PC-9 (cell line): Measurements from ENCODE around the gene VTN. TPM values are rescaled to one million over a fixed set of nuclear protein-coding genes. Genes with fewer than 3 reads are reported as not detected.

Source experiments
- BruUV-seq: library from RNA; stranded (reverse); fragments of 400-500 nt; replicated peaks from 2 replicates; lab custom pipeline; 2021; lab: Mats Ljungman, UMichigan
- CTCF ChIA-PET: fragments of 300-600 bp; sonication (Branson Sonifier 250); formaldehyde crosslinking; loops from one replicate; lab custom pipeline; 2022; ENCODE audit warnings: antibody characterized with exemption; lab: Charles Lee
- POLR2A ChIA-PET: fragments of 300-600 bp; sonication (Branson Sonifier 250); formaldehyde crosslinking; loops from one replicate; lab custom pipeline; 2022; ENCODE audit warnings: antibody characterized with exemption; ENCODE audit not compliant: unreplicated experiment; lab: Charles Lee
- DNase-seq, 2 experiments: peaks; one replicate each; pipeline versions ENCODE4 v3.0.0 to v3.0.0-alpha.2; 2015 to 2022; ENCODE audit warnings: mixed read lengths in 1 of 2
- H2AFZ ChIP-seq: fragments of 200-600 bp; sonication (generic); 2 replicates; pipeline ENCODE4 v1.8.1; 2017; ENCODE audit warnings: antibody characterized with exemption
- H3F3A ChIP-seq: fragments of 200-600 bp; sonication (generic); 2 replicates; pipeline ENCODE4 v1.8.1; 2017; ENCODE audit warnings: antibody characterized with exemption, mild to moderate bottlenecking, low read depth; ENCODE audit not compliant: insufficient read depth
- H3K27ac ChIP-seq: fragments of 200-600 bp; sonication (generic); 2 replicates; pipeline ENCODE4 v1.6.1; 2016; ENCODE audit warnings: mixed run types
- H3K27me3 ChIP-seq: fragments of 200-600 bp; sonication (generic); 2 replicates; pipeline ENCODE4 v1.6.1; 2016; ENCODE audit warnings: low read depth, mixed run types; ENCODE audit not compliant: insufficient read depth
- H3K36me3 ChIP-seq: fragments of 200-600 bp; sonication (generic); 2 replicates; pipeline ENCODE4 v1.6.1; 2016; ENCODE audit warnings: low read depth, mixed run types
- H3K4me1 ChIP-seq: fragments of 200-600 bp; sonication (generic); replicated peaks from 2 replicates; pipeline ENCODE4 v1.6.1; 2016; ENCODE audit warnings: mixed run types; ENCODE audit not compliant: insufficient read depth
- H3K4me2 ChIP-seq: fragments of 200-600 bp; sonication (generic); 2 replicates; pipeline ENCODE4 v1.6.1; 2017; ENCODE audit warnings: mixed run types
- H3K4me3 ChIP-seq: fragments of 200-600 bp; sonication (generic); 2 replicates; pipeline ENCODE4 v1.6.1; 2016; ENCODE audit warnings: mixed run types
- H3K79me2 ChIP-seq: fragments of 200-600 bp; sonication (generic); 2 replicates; pipeline ENCODE4 v1.6.1; 2017; ENCODE audit warnings: low read depth, mixed run types
- H3K9me2 ChIP-seq: fragments of 200-600 bp; sonication (generic); 2 replicates; pipeline ENCODE4 v1.8.1; 2017; ENCODE audit warnings: mild to moderate bottlenecking; ENCODE audit not compliant: insufficient read depth
- H3K9me3 ChIP-seq: fragments of 200-600 bp; sonication (generic); 2 replicates; pipeline ENCODE4 v1.8.1; 2016; ENCODE audit warnings: low read depth; ENCODE audit not compliant: insufficient read depth
- H4K20me1 ChIP-seq: fragments of 200-600 bp; sonication (generic); 2 replicates; pipeline ENCODE4 v1.8.1; 2017; ENCODE audit not compliant: insufficient read depth
- CTCF ChIP-seq: fragments of 200-600 bp; sonication (generic); conservative IDR thresholded peaks from 2 replicates; pipeline ENCODE4 v1.6.1; 2017; ENCODE audit warnings: mixed run types, antibody characterized with exemption, mild to moderate bottlenecking, moderate library complexity
- EZH2 ChIP-seq: fragments of 200-600 bp; sonication (generic); IDR thresholded peaks from 2 replicates; pipeline ENCODE4 v1.8.0; 2017; ENCODE audit warnings: antibody characterized with exemption, low read depth
- intact Hi-C: fragments of 100-400 bp; cut with micrococcal nuclease; formaldehyde crosslinking; loops from one replicate; pipeline ENCODE4 v1.10.0; 2022; ENCODE audit not compliant: unreplicated experiment
- total RNA-seq: library from RNA; stranded (reverse); gene quantifications from 2 replicates; pipeline ENCODE4 v1.2.3, GENCODE V29; 2021

VTN gene
- total RNA-seq, 1 experiment from 2014 or later, result not detected

DNA sequence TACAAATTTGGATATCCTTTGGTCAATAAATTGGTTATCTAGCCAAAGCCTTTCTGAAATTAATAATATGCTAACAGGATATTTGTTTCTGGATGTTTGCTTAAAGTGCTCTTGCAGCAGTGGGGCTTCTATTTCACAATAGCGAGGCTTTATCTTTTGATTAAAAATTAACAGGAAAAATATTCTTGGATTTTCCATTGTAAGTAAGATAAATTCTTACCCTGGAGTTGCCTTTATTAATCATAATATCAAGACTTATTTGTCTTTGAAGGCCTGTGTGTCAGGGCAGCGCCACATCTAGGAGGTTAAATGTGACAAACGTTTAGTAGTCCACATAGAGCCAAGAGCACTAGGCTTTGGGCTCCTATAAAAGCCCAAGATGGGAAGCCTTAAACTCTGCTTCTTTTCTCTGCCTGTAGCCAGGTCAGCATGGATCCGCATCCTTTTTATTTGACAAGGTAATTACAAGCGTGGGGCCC is 45.8 kb downstream of the VTN start:
- no peaks in the 10 kb centered on the region for H3K27me3 ChIP-seq
- H3K9me2 ChIP-seq, result no peaks in the 10 kb centered on the region
- peaks cover 81% of the 10 kb centered on the region for H3K4me1 ChIP-seq
- H3K36me3 ChIP-seq, result peaks cover 6% of the 10 kb centered on the region; the same call in 1 of the 2 replicates
- peaks cover 64% of the 10 kb centered on the region for H3K79me2 ChIP-seq
- POLR2A ChIA-PET, result no interaction called here
- CTCF ChIA-PET, result no interaction called here
- BruUV-seq, result no TSS peak
- H3F3A ChIP-seq, result peaks cover 8% of the 10 kb centered on the region; the same call in 1 of the 2 replicates
- no peak for DNase-seq
- no peak for TF ChIP-seq EZH2
- no peak for TF ChIP-seq CTCF
- no peaks in the 10 kb centered on the region for H4K20me1 ChIP-seq
- no peaks in the 10 kb centered on the region for H3K9me3 ChIP-seq
- no peak overlapping the region for H3K27ac ChIP-seq
- H3K4me3 ChIP-seq, result no peak overlapping the region
- intact Hi-C loops, result no loop called here
- no peak overlapping the region for H2AFZ ChIP-seq
- peak overlapping the region; percentile 63; the same call in 1 of the 2 replicates for H3K4me2 ChIP-seq

DNA sequence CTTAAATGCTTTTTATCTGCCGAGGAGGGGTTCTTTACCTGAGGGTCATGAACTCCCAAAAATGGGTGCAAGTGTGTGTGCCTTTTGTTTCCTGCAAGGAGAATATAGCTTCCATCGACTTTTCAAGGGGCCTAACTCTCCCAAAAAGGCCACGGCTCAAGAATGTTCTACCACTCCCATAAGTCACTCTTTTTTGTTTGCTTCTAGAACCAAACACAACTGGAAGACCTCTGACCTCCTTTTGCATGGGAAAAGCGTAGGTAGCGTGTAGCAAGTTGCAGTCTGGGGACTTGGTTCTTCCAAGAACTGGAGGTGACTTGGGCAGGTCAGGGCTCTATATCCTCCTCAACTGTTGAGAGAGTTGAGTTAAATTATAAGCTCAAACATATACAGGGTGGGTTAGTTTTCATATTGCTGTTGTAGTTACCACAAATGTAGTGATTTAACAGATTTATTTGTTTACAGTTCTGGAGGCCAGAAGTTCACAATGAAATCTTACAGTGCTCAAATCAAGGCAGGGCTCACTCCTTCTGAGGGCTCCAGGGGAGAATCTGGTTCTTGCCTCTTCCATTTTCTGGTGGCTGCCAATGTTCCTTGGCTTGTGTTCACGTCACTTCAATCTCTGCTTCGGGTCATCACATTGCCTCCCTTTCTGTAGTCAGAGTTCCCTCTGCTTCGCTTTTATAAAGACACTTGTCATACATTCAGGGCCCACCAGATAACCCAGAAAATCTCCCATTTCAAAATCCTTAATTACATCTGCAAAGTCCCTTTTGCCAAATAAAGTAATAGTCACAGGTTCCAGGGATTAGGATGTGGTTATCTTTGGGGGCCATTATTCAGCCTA is 49.7 kb downstream of the VTN start:
- POLR2A ChIA-PET, result interaction anchor here (0.7 kb wide), 2 partner anchors 37 to 226 kb away, joined by 3 to 7 read pairs; partner anchors contain the start of gene POLDIP2
- Histone ChIP-seq H3F3A (no peaks in the 10 kb centered on the region; the same call in 1 of the 2 replicates), H2AFZ (peak overlapping the region; percentile 92; the same call in 1 of the 2 replicates), H3K9me3 (no peaks in the 10 kb centered on the region), H3K4me2 (peak overlapping the region; percentile 92), H3K27me3 (no peaks in the 10 kb centered on the region), H3K4me3 (peak overlapping the region; percentile 75), H3K79me2 (peaks cover 60% of the 10 kb centered on the region), H3K27ac (no peak overlapping the region), H3K4me1 (peaks cover 48% of the 10 kb centered on the region), H4K20me1 (no peaks in the 10 kb centered on the region), H3K9me2 (no peaks in the 10 kb centered on the region), H3K36me3 (no peaks in the 10 kb centered on the region)
- intact Hi-C loops, result no loop called here
- no peak for TF ChIP-seq CTCF
- TF ChIP-seq EZH2, result no peak
- no peak for DNase-seq
- BruUV-seq, result no TSS peak
- CTCF ChIA-PET, result no interaction called here

GRCh38 chr17:28319598-28319935 is 50.5 kb downstream of the VTN start:
- Histone ChIP-seq H3K79me2 (peaks cover 53% of the 10 kb centered on the region), H3K9me3 (no peaks in the 10 kb centered on the region), H2AFZ (peak overlapping the region; percentile 92), H3K4me3 (peak overlapping the region; percentile 75), H3F3A (no peaks in the 10 kb centered on the region), H3K4me2 (peak overlapping the region; percentile 92), H3K27ac (no peak overlapping the region), H3K36me3 (no peaks in the 10 kb centered on the region), H4K20me1 (no peaks in the 10 kb centered on the region), H3K27me3 (no peaks in the 10 kb centered on the region), H3K9me2 (no peaks in the 10 kb centered on the region), H3K4me1 (peaks cover 40% of the 10 kb centered on the region)
- intact Hi-C loops, result loop anchor here (1.0 to 5.0 kb wide), 3 partner anchors 17 to 53 kb away; no protein-coding TSS in a partner anchor
- DNase-seq, result no peak
- POLR2A ChIA-PET, result interaction anchor here (0.6 to 0.7 kb wide), 2 partner anchors 38 to 166 kb away, joined by 7 read pairs; partner anchors contain the start of gene POLDIP2
- BruUV-seq, result TSS peak; percentile 43
- TF ChIP-seq EZH2 (no peak), CTCF (no peak)
- CTCF ChIA-PET, result no interaction called here
